H1 (cell line): ENCODE measurements around the gene SCAP. TPM values are rescaled to one million over a fixed set of nuclear protein-coding genes. Genes with fewer than 3 reads are reported as not detected.

Experiments used
- CREB1 ChIP-seq: IDR thresholded peaks from 2 replicates; pipeline ENCODE4 v1.6.1; 2012; ENCODE audit warnings: inconsistent platforms
- GABPA ChIP-seq: IDR thresholded peaks from 2 replicates; pipeline ENCODE4 v1.6.1; 2011; ENCODE audit warnings: mild to moderate bottlenecking, low read length, moderate library complexity, borderline replicate concordance; ENCODE audit not compliant: insufficient read depth
- MAFK ChIP-seq: IDR thresholded peaks from 2 replicates; pipeline ENCODE4 v1.6.1; 2012; ENCODE audit warnings: low read depth, mild to moderate bottlenecking, improper control_type of control experiment, low read length
- NANOG ChIP-seq: IDR thresholded peaks from 2 replicates; pipeline ENCODE4 v1.6.1; 2011; ENCODE audit warnings: low read length, low read depth, mild to moderate bottlenecking, inconsistent platforms; ENCODE audit not compliant: insufficient read depth, poor library complexity, severe bottlenecking
- TBP ChIP-seq: IDR thresholded peaks from 2 replicates; pipeline ENCODE4 v1.6.1; 2011; ENCODE audit warnings: low read depth, low read length, improper control_type of control experiment
- polyA plus RNA-seq, 7 experiments: library from polyadenylated mRNA; depleted of rRNA in 3 of 7; stranded (reverse) in 5 of 7; unstranded in 2 of 7; fragments of >200 nt in 5 of 7; fragments of 200-250 nt in 2 of 7; gene quantifications; 1 replicate in 5 of 7; 2 replicates in 1 of 7; 4 replicates in 1 of 7; pipeline versions ENCODE4 v1.2.1 to v1.2.3, GENCODE V29; 2011 to 2013; ENCODE audit warnings: missing spikeins in 2 of 7, mixed read lengths in 2 of 7
- total RNA-seq: library from RNA; stranded (reverse); fragmentation: NEBNext Ultra II Directional; extraction: Animal tissue kit (Norgen Biotek cat#: 25700); gene quantifications from 2 replicates; pipeline ENCODE4 v1.2.1, GENCODE V29; 2021

The SCAP gene
- total and polyA plus RNA-seq, 2 of the 8 experiments (the other 6 are each of a cell fraction or from before 2014, with no cell fraction given) = 74.0 to 114 TPM

DNA sequence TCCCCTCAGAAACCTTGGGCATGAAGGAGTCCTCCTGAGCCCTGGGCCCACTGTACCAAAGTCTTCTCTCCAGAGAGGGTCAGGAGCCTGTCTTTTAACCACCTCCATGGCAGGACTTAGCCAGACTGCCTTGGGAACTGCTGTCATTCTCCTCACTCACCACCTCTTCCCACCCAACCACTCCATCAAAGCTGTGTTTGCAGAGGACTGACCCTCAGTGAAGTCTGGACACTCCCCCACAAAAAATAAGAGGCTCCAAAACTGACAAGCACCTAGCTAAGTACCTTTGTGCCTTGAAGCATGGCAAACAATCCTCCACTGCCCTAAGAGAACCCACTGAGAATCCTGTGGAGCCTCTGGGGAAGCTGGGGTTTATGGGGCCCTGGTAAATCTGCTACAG is 2.3 kb upstream of the SCAP start (continued):
- TF ChIP-seq MAFK (no peak), NANOG (no peak), GABPA (no peak), CREB1 (no peak), TBP (no peak)
